Tibial nerve (tissue), 4 donors: ENCODE data around the gene TMTC3. TPM values are rescaled to one million over a fixed set of nuclear protein-coding genes. Genes with fewer than 3 reads are reported as not detected.

Source experiments
- DNase-seq, 2 donors: peaks; one replicate each; pipeline ENCODE4 v3.0.0-alpha.2; 2019; ENCODE audit warnings: low spot score in 2 of 2
- H3K27ac ChIP-seq, 4 donors: fragments of 200-600 bp; sonication (generic) in 3 of 4; one replicate each; pipeline ENCODE4 v1.5.1; 2017 to 2019; ENCODE audit warnings: mild to moderate bottlenecking in 1 of 4
- H3K27me3 ChIP-seq, 2 donors: fragments of 200-600 bp; sonication (generic) in 1 of 2; one replicate each; pipeline versions ENCODE4 v1.5.1 to v1.6.0; 2017 to 2019
- H3K36me3 ChIP-seq, 3 donors: fragments of 200-600 bp; sonication (generic); one replicate each; pipeline ENCODE4 v1.5.1; 2018 to 2019
- H3K4me1 ChIP-seq, 4 donors: fragments of 200-600 bp; sonication (generic) in 3 of 4; one replicate each; pipeline ENCODE4 v1.5.1; 2017 to 2019
- H3K4me3 ChIP-seq, 4 donors: fragments of 200-600 bp; sonication (generic) in 3 of 4; one replicate each; pipeline ENCODE4 v1.5.1; 2017 to 2019; ENCODE audit warnings: mild to moderate bottlenecking in 1 of 4, moderate library complexity in 1 of 4
- H3K9me3 ChIP-seq, 4 donors: fragments of 200-600 bp; sonication (generic) in 3 of 4; one replicate each; pipeline ENCODE4 v1.5.1; 2017 to 2019
- EP300 ChIP-seq, 2 donors: sonication (generic); formaldehyde crosslinking; IDR thresholded peaks; one replicate each; pipeline ENCODE4 v1.6.1; 2017; ENCODE audit warnings: antibody characterized with exemption in 2 of 2, mild to moderate bottlenecking in 1 of 2
- POLR2A ChIP-seq, 2 donors: fragments of 450-650 bp; IDR thresholded peaks; one replicate each; pipeline ENCODE4 v1.6.1; 2017; ENCODE audit warnings: antibody characterized with exemption in 2 of 2, mild to moderate bottlenecking in 2 of 2, moderate library complexity in 2 of 2
- WGBS, 2 donors: methylation state at CpG; one replicate each; pipeline ENCODE4 v1.1.5; 2018; 5-methylcytosine and 5-hydroxymethylcytosine counted together
- total RNA-seq, 4 donors: library from RNA; depleted of rRNA; stranded (reverse); fragments of >200 nt; gene quantifications; one replicate each; pipeline ENCODE4 v1.1.0, GENCODE V29; 2016
- TF ChIP-seq, protein P1 (sequence below), 5 experiments: fragments of 200-600 bp in 3 of 5; fragments of 450-650 bp in 2 of 5; sonication (generic) in 3 of 5; IDR thresholded peaks; one replicate each; pipeline ENCODE4 v1.5.1; 2016 to 2019; ENCODE audit warnings: antibody characterized with exemption in 5 of 5, mild to moderate bottlenecking in 3 of 5, moderate library complexity in 2 of 5

The TMTC3 gene
- total RNA-seq, 4 donors from 2014 or later: 21.6 to 36.7 (median 26.4) TPM

GRCh38 chr12:88181881-88182280 is 39.8 kb downstream of the TMTC3 start:
- H3K36me3 ChIP-seq: peaks cover 0 to 78% (median 0%) of the 10 kb centered on the region in 3 donors
- WGBS, 2 donors: 70 to 79% methylated on average over 3 of the region's 3 CpGs
- no peaks in the 10 kb centered on the region for H3K27me3 ChIP-seq
- peaks cover 0 to 2% (median 0%) of the 10 kb centered on the region in 4 donors for H3K9me3 ChIP-seq
- H3K27ac ChIP-seq: no peak overlapping the region
- H3K4me1 ChIP-seq: no peaks in the 10 kb centered on the region
- TF ChIP-seq EP300 (IDR thresholded peaks at IDR 0.05) (no peak), POLR2A (IDR thresholded peaks at IDR 0.05) (no peak)
- TF ChIP-seq, protein P1, sequence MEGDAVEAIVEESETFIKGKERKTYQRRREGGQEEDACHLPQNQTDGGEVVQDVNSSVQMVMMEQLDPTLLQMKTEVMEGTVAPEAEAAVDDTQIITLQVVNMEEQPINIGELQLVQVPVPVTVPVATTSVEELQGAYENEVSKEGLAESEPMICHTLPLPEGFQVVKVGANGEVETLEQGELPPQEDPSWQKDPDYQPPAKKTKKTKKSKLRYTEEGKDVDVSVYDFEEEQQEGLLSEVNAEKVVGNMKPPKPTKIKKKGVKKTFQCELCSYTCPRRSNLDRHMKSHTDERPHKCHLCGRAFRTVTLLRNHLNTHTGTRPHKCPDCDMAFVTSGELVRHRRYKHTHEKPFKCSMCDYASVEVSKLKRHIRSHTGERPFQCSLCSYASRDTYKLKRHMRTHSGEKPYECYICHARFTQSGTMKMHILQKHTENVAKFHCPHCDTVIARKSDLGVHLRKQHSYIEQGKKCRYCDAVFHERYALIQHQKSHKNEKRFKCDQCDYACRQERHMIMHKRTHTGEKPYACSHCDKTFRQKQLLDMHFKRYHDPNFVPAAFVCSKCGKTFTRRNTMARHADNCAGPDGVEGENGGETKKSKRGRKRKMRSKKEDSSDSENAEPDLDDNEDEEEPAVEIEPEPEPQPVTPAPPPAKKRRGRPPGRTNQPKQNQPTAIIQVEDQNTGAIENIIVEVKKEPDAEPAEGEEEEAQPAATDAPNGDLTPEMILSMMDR (IDR thresholded peaks at IDR 0.05): no peak
- no peak for DNase-seq
- H3K4me3 ChIP-seq: no peak overlapping the region

DNA sequence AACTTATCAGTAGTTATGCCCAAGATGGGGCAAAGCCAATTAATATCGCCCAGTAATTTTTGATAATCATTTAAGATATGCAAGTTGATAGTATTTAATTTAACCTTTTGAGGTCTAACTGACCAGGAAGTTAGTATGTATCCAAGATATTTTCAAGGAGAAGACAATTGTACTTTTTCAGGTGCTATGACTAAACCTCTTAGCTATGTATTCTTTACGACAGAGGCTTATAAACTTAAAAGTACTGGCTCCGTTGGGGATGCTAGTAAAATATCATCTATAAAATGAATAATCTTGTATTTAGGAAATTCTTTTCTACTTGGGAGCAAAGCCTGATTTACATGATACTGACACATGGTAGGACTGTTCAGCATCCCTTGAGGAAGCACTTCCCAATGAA is 40.3 kb downstream of the TMTC3 start:
- WGBS, 2 donors: 92 to 95% methylated on average over 3 of the region's 3 CpGs
- no peaks in the 10 kb centered on the region for H3K27me3 ChIP-seq
- H3K4me3 ChIP-seq: no peak overlapping the region
- H3K9me3 ChIP-seq: peaks cover 0 to 2% (median 0%) of the 10 kb centered on the region in 4 donors
- no peaks in the 10 kb centered on the region for H3K4me1 ChIP-seq
- no peak overlapping the region for H3K27ac ChIP-seq
- TF ChIP-seq, protein P1 (IDR thresholded peaks at IDR 0.05): no peak
- no peak for TF ChIP-seq POLR2A (IDR thresholded peaks at IDR 0.05)
- no peak for TF ChIP-seq EP300 (IDR thresholded peaks at IDR 0.05)
- no peak for DNase-seq
- peaks cover 0 to 73% (median 0%) of the 10 kb centered on the region in 3 donors for H3K36me3 ChIP-seq

- no peaks in the 10 kb centered on the region for H3K4me1 ChIP-seq
- TF ChIP-seq, protein P1 (IDR thresholded peaks at IDR 0.05): no peak
- no peak for TF ChIP-seq POLR2A (IDR thresholded peaks at IDR 0.05)
- TF ChIP-seq EP300 (IDR thresholded peaks at IDR 0.05): no peak
- H3K27me3 ChIP-seq: no peaks in the 10 kb centered on the region
- no peak overlapping the region for H3K27ac ChIP-seq
- 96 to 99% methylated on average over 3 of the region's 3 CpGs for WGBS, 2 donors
- H3K36me3 ChIP-seq: peaks cover 0 to 63% (median 0%) of the 10 kb centered on the region in 3 donors
- DNase-seq: no peak
- peaks cover 0 to 2% (median 0%) of the 10 kb centered on the region in 4 donors for H3K9me3 ChIP-seq
- H3K4me3 ChIP-seq: no peak overlapping the region
Observed at GRCh38 chr12:88184196-88184595, 42.1 kb downstream of the TMTC3 start.

DNA sequence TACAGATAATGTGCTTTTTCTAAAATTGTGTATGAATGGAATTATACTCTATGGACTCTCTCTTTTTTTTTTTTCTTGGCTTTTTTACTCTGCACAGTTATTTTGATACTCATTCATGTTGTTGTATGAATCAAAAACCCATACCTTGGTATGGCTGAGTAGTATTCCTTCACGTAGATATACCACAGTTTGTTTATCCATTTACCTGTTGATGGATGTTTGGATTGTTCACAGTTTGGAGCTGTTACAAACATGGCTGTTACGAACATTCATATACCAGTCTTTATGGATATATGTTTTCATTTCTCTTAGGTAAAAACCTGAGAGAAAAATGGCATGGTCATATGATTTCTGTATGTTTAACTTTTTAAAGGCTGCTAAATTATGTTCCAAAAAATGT is 43.2 kb downstream of the TMTC3 start:
- Histone ChIP-seq H3K27ac (no peak overlapping the region), H3K27me3 (no peaks in the 10 kb centered on the region), H3K4me3 (no peak overlapping the region), H3K4me1 (no peaks in the 10 kb centered on the region), H3K9me3 (peaks cover 0 to 2% (median 0%) of the 10 kb centered on the region in 4 donors), H3K36me3 (peaks cover 0 to 52% (median 0%) of the 10 kb centered on the region in 3 donors)
- WGBS, 2 donors: 99% methylated on average over 2 of the region's 2 CpGs
- DNase-seq: no peak
- TF ChIP-seq POLR2A (IDR thresholded peaks at IDR 0.05): no peak
- no peak for TF ChIP-seq EP300 (IDR thresholded peaks at IDR 0.05)
- TF ChIP-seq, protein P1 (IDR thresholded peaks at IDR 0.05): no peak

- peaks cover 0 to 45% (median 0%) of the 10 kb centered on the region in 3 donors for H3K36me3 ChIP-seq
- no peak overlapping the region for H3K27ac ChIP-seq
- H3K4me3 ChIP-seq: no peak overlapping the region
- TF ChIP-seq POLR2A (IDR thresholded peaks at IDR 0.05): no peak
- TF ChIP-seq, protein P1 (IDR thresholded peaks at IDR 0.05): no peak
- TF ChIP-seq EP300 (IDR thresholded peaks at IDR 0.05): no peak
- no peaks in the 10 kb centered on the region for H3K4me1 ChIP-seq
- H3K9me3 ChIP-seq: peaks cover 0 to 2% (median 0%) of the 10 kb centered on the region in 4 donors
- DNase-seq: no peak
- H3K27me3 ChIP-seq: no peaks in the 10 kb centered on the region
Observed at GRCh38 chr12:88185988-88186387, 43.9 kb downstream of the TMTC3 start.
